K562 (cell line): Measurements from ENCODE around the gene FZD4. TPM values are rescaled to one million over a fixed set of nuclear protein-coding genes. Genes with fewer than 3 reads are reported as not detected.

ENCODE experiments used
- MBD2 ChIP-seq: sonication (generic); IDR thresholded peaks from 2 replicates; pipeline ENCODE4 v1.6.1; 2016; ENCODE audit warnings: low read depth, borderline replicate concordance
- MGA ChIP-seq: fragments of 450-650 bp; IDR thresholded peaks from 2 replicates; pipeline ENCODE4 v1.6.1; 2016; ENCODE audit warnings: mild to moderate bottlenecking, moderate library complexity
- NONO ChIP-seq, 2 experiments: fragments of 200-400 bp in 1 of 2; fragments of 450-650 bp in 1 of 2; formaldehyde crosslinking in 1 of 2; IDR thresholded peaks; 2 replicates each; pipeline ENCODE4 v1.6.1; 2017; ENCODE audit warnings: low read depth in 2 of 2, mild to moderate bottlenecking in 2 of 2, moderate library complexity in 2 of 2, low read length in 1 of 2
- RBM39 ChIP-seq: fragments of 200-400 bp; formaldehyde crosslinking; optimal IDR thresholded peaks from 2 replicates; pipeline ENCODE3; 2018; ENCODE audit warnings: low read depth, low read length
- SMAD4 ChIP-seq: fragments of 250-450 bp; sonication (Bioruptor Pico); conservative IDR thresholded peaks from 2 replicates; pipeline ENCODE4 v1.8.0; 2021; ENCODE audit warnings: inconsistent platforms, mild to moderate bottlenecking, moderate library complexity
- SMARCA4 ChIP-seq: fragments of 450-650 bp; IDR thresholded peaks from 2 replicates; pipeline ENCODE4 v1.6.1; 2016
- SUPT5H ChIP-seq: fragments of 450-650 bp; IDR thresholded peaks from 2 replicates; pipeline ENCODE4 v1.6.1; 2016
- TAF1 ChIP-seq: IDR thresholded peaks from 2 replicates; pipeline ENCODE4 v1.6.1; 2011; ENCODE audit warnings: mild to moderate bottlenecking, low read length, moderate library complexity; ENCODE audit not compliant: insufficient read depth, control insufficient read depth, severe bottlenecking; ENCODE audit errors: extremely low read depth
- TAL1 ChIP-seq: fragments of 450-650 bp; IDR thresholded peaks from 2 replicates; pipeline ENCODE4 v1.6.1; 2016; ENCODE audit warnings: mild to moderate bottlenecking
- VEZF1 ChIP-seq: fragments of 200-800 bp; sonication (Bioruptor generic); IDR thresholded peaks from 2 replicates; pipeline ENCODE4 v1.6.1; 2017; ENCODE audit warnings: missing genetic modification characterization, missing compliant biosample characterization
- ZNF444 ChIP-seq: fragments of 250-450 bp; sonication (Bioruptor Pico); IDR thresholded peaks from 2 replicates; pipeline ENCODE4 v1.4.0; 2020; ENCODE audit warnings: mild to moderate bottlenecking, moderate library complexity
- polyA plus RNA-seq, 8 experiments: library from polyadenylated mRNA; depleted of rRNA in 4 of 8; stranded (reverse) in 5 of 8; unstranded in 3 of 8; fragments of >200 nt; fragmentation: Nextera tagmentation in 2 of 8; fragmentation: Illumina TruSeq in 1 of 8; extraction: Ambion mirVana in 2 of 8; extraction: Trizol in 1 of 8; gene quantifications; 2 replicates each; pipeline versions ENCODE4 v1.2.1 to v1.2.3, GENCODE V29; 2011 to 2014; ENCODE audit warnings: inconsistent platforms in 1 of 8, missing spikeins in 1 of 8
- total RNA-seq, 7 experiments: library from RNA; depleted of rRNA in 6 of 7; stranded (reverse); fragments of >200 nt in 6 of 7; fragmentation: Illumina TruSeq in 2 of 7; extraction: Trizol in 2 of 7; gene quantifications; 2 replicates each; pipeline versions ENCODE4 v1.2.1 to v1.2.3, GENCODE V29; 2011 to 2021; ENCODE audit warnings: low replicate concordance in 1 of 7
- TF ChIP-seq, protein P1 (sequence below): fragments of 250-450 bp; sonication (Bioruptor Pico); IDR thresholded peaks from 2 replicates; pipeline ENCODE4 v1.8.0; 2021; ENCODE audit warnings: moderate library complexity, mild to moderate bottlenecking, inconsistent platforms

The FZD4 gene
- total and polyA plus RNA-seq, 9 of the 15 experiments (the other 6 are each of a cell fraction or from before 2014, with no cell fraction given) = 1.2 to 7.9 (median 5.8) TPM

- peak; percentile 79 for TF ChIP-seq MGA
- TF ChIP-seq SMAD4 (CRISPR knock-in tag) = 0 out of 2 replicates have a peak, but pooled peaks have one; percentile 41
- peak; percentile 6; the same call in 1 of the 2 replicates for TF ChIP-seq TAL1
- TF ChIP-seq NONO (IDR thresholded peaks at IDR 0.05; ENCODE audit: low read depth in 2 of 2, low read length in 1 of 2) = no peak
- no peak for TF ChIP-seq MBD2
- no peak for TF ChIP-seq ZNF444
- TF ChIP-seq, protein P1, sequence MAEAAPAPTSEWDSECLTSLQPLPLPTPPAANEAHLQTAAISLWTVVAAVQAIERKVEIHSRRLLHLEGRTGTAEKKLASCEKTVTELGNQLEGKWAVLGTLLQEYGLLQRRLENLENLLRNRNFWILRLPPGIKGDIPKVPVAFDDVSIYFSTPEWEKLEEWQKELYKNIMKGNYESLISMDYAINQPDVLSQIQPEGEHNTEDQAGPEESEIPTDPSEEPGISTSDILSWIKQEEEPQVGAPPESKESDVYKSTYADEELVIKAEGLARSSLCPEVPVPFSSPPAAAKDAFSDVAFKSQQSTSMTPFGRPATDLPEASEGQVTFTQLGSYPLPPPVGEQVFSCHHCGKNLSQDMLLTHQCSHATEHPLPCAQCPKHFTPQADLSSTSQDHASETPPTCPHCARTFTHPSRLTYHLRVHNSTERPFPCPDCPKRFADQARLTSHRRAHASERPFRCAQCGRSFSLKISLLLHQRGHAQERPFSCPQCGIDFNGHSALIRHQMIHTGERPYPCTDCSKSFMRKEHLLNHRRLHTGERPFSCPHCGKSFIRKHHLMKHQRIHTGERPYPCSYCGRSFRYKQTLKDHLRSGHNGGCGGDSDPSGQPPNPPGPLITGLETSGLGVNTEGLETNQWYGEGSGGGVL (CRISPR knock-in tag) = no peak
- no peak for TF ChIP-seq VEZF1 (CRISPR knock-in tag)
- TF ChIP-seq TAF1 = no peak
- TF ChIP-seq SUPT5H = no peak
- peak; percentile 51 for TF ChIP-seq SMARCA4
- TF ChIP-seq RBM39 = no peak
Measured at GRCh38 chr11:86954269-86955110, 705 bp downstream of the FZD4 start (continued).
